SW480 (cell line): ENCODE measurements around the gene ODC1.

Experiments
- DNase-seq: peaks from one replicate; pipeline ENCODE4 v3.0.0-alpha.2; 2016; ENCODE audit warnings: low spot score

ODC1 gene

GRCh38 chr2:10415048-10415447, 33.1 kb downstream of the ODC1 start:
- DNase-seq, result no peak

GRCh38 chr2:10414591-10414990, 33.5 kb downstream of the ODC1 start:
- DNase-seq, result no peak

GRCh38 chr2:10413991-10414451, 34.1 kb downstream of the ODC1 start:
- DNase-seq, result peak; percentile 88

GRCh38 chr2:10413503-10413902, 34.6 kb downstream of the ODC1 start:
- no peak for DNase-seq

- no peak for DNase-seq
These were observed 35.7 kb downstream of the ODC1 start for GRCh38 chr2:10412380-10412779.

GRCh38 chr2:10411557-10411956, 36.6 kb downstream of the ODC1 start:
- no peak for DNase-seq

GRCh38 chr2:10410823-10411437, 37.2 kb downstream of the ODC1 start:
- DNase-seq, result no peak

GRCh38 chr2:10410001-10410822, 37.9 kb downstream of the ODC1 start:
- DNase-seq, result no peak

- DNase-seq, result peak; percentile 93
These were observed 39.2 kb downstream of the ODC1 start for GRCh38 chr2:10408649-10409579.

GRCh38 chr2:10407841-10408648, 40.1 kb downstream of the ODC1 start:
- peak; percentile 96 for DNase-seq

GRCh38 chr2:10407432-10407831, 40.7 kb downstream of the ODC1 start:
- no peak for DNase-seq

GRCh38 chr2:10406491-10407188, 41.5 kb downstream of the ODC1 start:
- no peak for DNase-seq

GRCh38 chr2:10406016-10406415, 42.1 kb downstream of the ODC1 start:
- no peak for DNase-seq

- no peak for DNase-seq
These were observed 42.7 kb downstream of the ODC1 start for GRCh38 chr2:10405448-10405847.

- no peak for DNase-seq
These were observed 43.6 kb downstream of the ODC1 start for GRCh38 chr2:10404324-10405143.

GRCh38 chr2:10402653-10403215, 45.4 kb downstream of the ODC1 start:
- no peak for DNase-seq

GRCh38 chr2:10402062-10402585, 46.0 kb downstream of the ODC1 start:
- no peak for DNase-seq

- DNase-seq, result no peak
These were observed 46.9 kb downstream of the ODC1 start for GRCh38 chr2:10400978-10401951.
